Skeletal muscle tissue (tissue), 4 donors: ENCODE results near the gene PDCD7. TPM values are rescaled to one million over a fixed set of nuclear protein-coding genes. Genes with fewer than 3 reads are reported as not detected.
"Not testable (repeated sequence)": the region's sequence is repeated elsewhere in the genome, so short reads cannot be mapped to it uniquely, and the experiment has no call there.

Experiments used
- H3K27ac ChIP-seq: one replicate; pipeline ENCODE4 v1.7.0; 2013; ENCODE audit warnings: mild to moderate bottlenecking, low read depth, low read length, inconsistent platforms
- H3K27me3 ChIP-seq, 3 donors: one replicate each; pipeline ENCODE4 v1.7.0; 2013; ENCODE audit warnings: low read length in 3 of 3; ENCODE audit not compliant: control insufficient read depth in 3 of 3, insufficient read depth in 3 of 3
- H3K36me3 ChIP-seq, 3 donors: one replicate each; pipeline ENCODE4 v1.7.0; 2013; ENCODE audit warnings: low read length in 3 of 3; ENCODE audit not compliant: control insufficient read depth in 3 of 3, insufficient read depth in 3 of 3
- H3K4me1 ChIP-seq, 3 donors: one replicate each; pipeline ENCODE4 v1.7.0; 2013; ENCODE audit warnings: low read length in 3 of 3, mild to moderate bottlenecking in 3 of 3; ENCODE audit not compliant: control insufficient read depth in 3 of 3, insufficient read depth in 3 of 3
- H3K4me3 ChIP-seq, 3 donors: one replicate each; pipeline ENCODE4 v1.7.0; 2013; ENCODE audit warnings: low read length in 3 of 3
- H3K9ac ChIP-seq, 3 donors: one replicate each; pipeline ENCODE4 v1.7.0; 2013; ENCODE audit warnings: low read length in 3 of 3, mild to moderate bottlenecking in 3 of 3, moderate library complexity in 2 of 3, low read depth in 1 of 3
- H3K9me3 ChIP-seq, 3 donors: one replicate each; pipeline ENCODE4 v1.7.0; 2013; ENCODE audit warnings: low read length in 3 of 3; ENCODE audit not compliant: control insufficient read depth in 3 of 3
- total RNA-seq: library from RNA; depleted of rRNA; stranded (reverse); fragments of >200 nt; gene quantifications from one replicate; pipeline ENCODE4 v1.2.3, GENCODE V29; 2014
- donor health status: Osteomylitis.

The PDCD7 gene
- total RNA-seq, 1 donor from 2014 or later: 11.5 TPM

GRCh38 chr15:65171428-65171827 is 37.8 kb upstream of the PDCD7 start:
- no peak overlapping the region for H3K4me3 ChIP-seq
- H3K4me1 ChIP-seq: no peaks in the 10 kb centered on the region
- H3K9ac ChIP-seq: no peak overlapping the region
- no peaks in the 10 kb centered on the region for H3K9me3 ChIP-seq
- no peaks in the 10 kb centered on the region for H3K27me3 ChIP-seq
- H3K27ac ChIP-seq: no peak overlapping the region
- peaks cover 4 to 30% (median 22%) of the 10 kb centered on the region in 3 donors for H3K36me3 ChIP-seq

- H3K4me1 ChIP-seq: peaks cover 0 to 2% (median 0%) of the 10 kb centered on the region in 3 donors
- H3K9me3 ChIP-seq: no peaks in the 10 kb centered on the region
- H3K9ac ChIP-seq: no peak overlapping the region
- H3K36me3 ChIP-seq: peaks cover 3 to 23% (median 6%) of the 10 kb centered on the region in 3 donors
- H3K4me3 ChIP-seq: no peak overlapping the region
- no peaks in the 10 kb centered on the region for H3K27me3 ChIP-seq
- no peak overlapping the region for H3K27ac ChIP-seq
These were observed 32.3 kb upstream of the PDCD7 start for GRCh38 chr15:65165875-65166274.

GRCh38 chr15:65164139-65164538 is 30.5 kb upstream of the PDCD7 start:
- peaks cover 3 to 23% (median 5%) of the 10 kb centered on the region in 3 donors for H3K36me3 ChIP-seq
- H3K4me1 ChIP-seq: peaks cover 0 to 2% (median 0%) of the 10 kb centered on the region in 3 donors
- H3K9me3 ChIP-seq: no peaks in the 10 kb centered on the region
- no peak overlapping the region for H3K9ac ChIP-seq
- H3K27ac ChIP-seq: peak overlapping the region; percentile 63
- no peaks in the 10 kb centered on the region for H3K27me3 ChIP-seq
- no peak overlapping the region for H3K4me3 ChIP-seq

GRCh38 chr15:65163041-65163440 is 29.4 kb upstream of the PDCD7 start:
- Histone ChIP-seq H3K9me3 (no peaks in the 10 kb centered on the region), H3K4me3 (no peak overlapping the region), H3K9ac (no peak overlapping the region), H3K27ac (peak overlapping the region; percentile 63), H3K4me1 (peaks cover 0 to 2% (median 0%) of the 10 kb centered on the region in 3 donors), H3K36me3 (peaks cover 7 to 25% (median 9%) of the 10 kb centered on the region in 3 donors), H3K27me3 (no peaks in the 10 kb centered on the region)

GRCh38 chr15:65156692-65157091 is 23.1 kb upstream of the PDCD7 start:
- Histone ChIP-seq H3K9ac (no peak overlapping the region), H3K27me3 (no peaks in the 10 kb centered on the region), H3K36me3 (peaks cover 29 to 52% (median 46%) of the 10 kb centered on the region in 3 donors)

GRCh38 chr15:65154720-65155119 is 21.1 kb upstream of the PDCD7 start:
- no peak overlapping the region for H3K9ac ChIP-seq
- H3K4me3 ChIP-seq: no peak overlapping the region
- no peaks in the 10 kb centered on the region for H3K9me3 ChIP-seq
- no peaks in the 10 kb centered on the region for H3K27me3 ChIP-seq
- no peak overlapping the region for H3K27ac ChIP-seq
- H3K36me3 ChIP-seq: peaks cover 32 to 56% (median 52%) of the 10 kb centered on the region in 3 donors
- H3K4me1 ChIP-seq: no peaks in the 10 kb centered on the region

More at GRCh38 chr15:65156692-65157091, 23.1 kb upstream of the PDCD7 start:
- H3K4me1 ChIP-seq: no peaks in the 10 kb centered on the region
- H3K27ac ChIP-seq: no peak overlapping the region
- H3K9me3 ChIP-seq: no peaks in the 10 kb centered on the region
- H3K4me3 ChIP-seq: no peak overlapping the region

- H3K36me3 ChIP-seq: peaks cover 4 to 19% (median 15%) of the 10 kb centered on the region in 3 donors
These were observed 14.3 kb upstream of the PDCD7 start for GRCh38 chr15:65147902-65148301.

GRCh38 chr15:65146438-65146837 is 12.8 kb upstream of the PDCD7 start:
- no peak overlapping the region for H3K9ac ChIP-seq
- no peaks in the 10 kb centered on the region for H3K27me3 ChIP-seq
- H3K4me3 ChIP-seq: no peak overlapping the region
- H3K27ac ChIP-seq: no peak overlapping the region
- H3K9me3 ChIP-seq: no peaks in the 10 kb centered on the region
- H3K4me1 ChIP-seq: no peaks in the 10 kb centered on the region
- peaks cover 2 to 14% (median 13%) of the 10 kb centered on the region in 3 donors for H3K36me3 ChIP-seq

More at GRCh38 chr15:65147902-65148301, 14.3 kb upstream of the PDCD7 start:
- H3K27me3 ChIP-seq: no peaks in the 10 kb centered on the region
- H3K9ac ChIP-seq: no peak overlapping the region
- no peak overlapping the region for H3K27ac ChIP-seq
- no peaks in the 10 kb centered on the region for H3K4me1 ChIP-seq
- no peak overlapping the region for H3K4me3 ChIP-seq
- H3K9me3 ChIP-seq: no peaks in the 10 kb centered on the region

GRCh38 chr15:65138631-65139030 is 5.0 kb upstream of the PDCD7 start:
- not testable (repeated sequence) for H3K9ac ChIP-seq, H3K4me3 ChIP-seq, H3K27ac ChIP-seq, H3K36me3 ChIP-seq, H3K9me3 ChIP-seq, H3K4me1 ChIP-seq, H3K27me3 ChIP-seq

- not testable (repeated sequence) for H3K9me3 ChIP-seq, H3K4me1 ChIP-seq, H3K4me3 ChIP-seq, H3K27ac ChIP-seq, H3K9ac ChIP-seq, H3K27me3 ChIP-seq, H3K36me3 ChIP-seq
These were observed 4.3 kb upstream of the PDCD7 start for GRCh38 chr15:65137893-65138292.
